DOHH2 (cell line): ENCODE data around the gene NHERF1.

Experiments
- H3F3A ChIP-seq: fragments of 200-600 bp; sonication (generic), shearing (Covaris generic); 2 replicates; pipeline ENCODE4 v1.6.0; 2016; ENCODE audit warnings: antibody characterized with exemption, mild to moderate bottlenecking; ENCODE audit not compliant: control insufficient read depth, insufficient read depth
- H3K27ac ChIP-seq: fragments of 200-600 bp; sonication (generic); 2 replicates; pipeline ENCODE4 v1.5.1; 2014; ENCODE audit warnings: low read depth, mild to moderate bottlenecking, low read length, moderate library complexity
- H3K27me3 ChIP-seq: fragments of 200-600 bp; sonication (generic); 2 replicates; pipeline ENCODE4 v1.6.1; 2014; ENCODE audit warnings: mild to moderate bottlenecking, low read length, mixed read lengths; ENCODE audit not compliant: control insufficient read depth
- H3K36me3 ChIP-seq: fragments of 200-600 bp; sonication (generic); 2 replicates; pipeline ENCODE4 v1.6.1; 2014; ENCODE audit warnings: mild to moderate bottlenecking, low read length, moderate library complexity, mixed read lengths; ENCODE audit not compliant: control insufficient read depth
- H3K4me1 ChIP-seq: fragments of 200-600 bp; sonication (generic); 2 replicates; pipeline ENCODE4 v1.6.1; 2014; ENCODE audit warnings: mild to moderate bottlenecking, low read length, mixed read lengths; ENCODE audit not compliant: control insufficient read depth
- H3K4me2 ChIP-seq: fragments of 200-600 bp; sonication (generic); 2 replicates; pipeline ENCODE4 v1.6.0; 2014; ENCODE audit warnings: mild to moderate bottlenecking, low read length, moderate library complexity
- H3K4me3 ChIP-seq: fragments of 200-600 bp; sonication (generic); 2 replicates; pipeline ENCODE4 v1.5.1; 2014; ENCODE audit warnings: mild to moderate bottlenecking, low read length, mixed read lengths
- H3K79me2 ChIP-seq: fragments of 200-600 bp; sonication (generic); 2 replicates; pipeline ENCODE4 v1.6.1; 2014; ENCODE audit warnings: mild to moderate bottlenecking, low read length, mixed read lengths; ENCODE audit not compliant: control insufficient read depth
- H3K9me2 ChIP-seq: fragments of 200-600 bp; sonication (generic); replicated peaks from 2 replicates; pipeline ENCODE4 v1.6.1; 2014; ENCODE audit warnings: mild to moderate bottlenecking, low read length, mixed read lengths; ENCODE audit not compliant: control insufficient read depth
- H3K9me3 ChIP-seq: fragments of 200-600 bp; sonication (generic); 2 replicates; pipeline ENCODE4 v1.6.1; 2014; ENCODE audit warnings: antibody characterized with exemption, low read length, mixed read lengths; ENCODE audit not compliant: control insufficient read depth, insufficient read depth
- H4K20me1 ChIP-seq: fragments of 200-600 bp; sonication (generic); 2 replicates; pipeline ENCODE4 v1.6.0; 2014; ENCODE audit warnings: low read depth, mild to moderate bottlenecking, antibody characterized with exemption, low read length, moderate library complexity; ENCODE audit not compliant: control insufficient read depth, insufficient read depth
- EZH2phosphoT487 ChIP-seq: fragments of 200-600 bp; sonication (generic); IDR thresholded peaks from 2 replicates; pipeline ENCODE4 v1.6.1; 2017; ENCODE audit warnings: borderline replicate concordance, mild to moderate bottlenecking, antibody characterized with exemption, low read length, moderate library complexity, mixed read lengths
- TF ChIP-seq, protein P1 (sequence below): fragments of 200-600 bp; sonication (generic); IDR thresholded peaks from one replicate; pipeline ENCODE4 v1.5.1; 2014; ENCODE audit warnings: antibody characterized with exemption, mild to moderate bottlenecking, low read depth, low read length; ENCODE audit not compliant: poor library complexity, severe bottlenecking

NHERF1 gene

DNA sequence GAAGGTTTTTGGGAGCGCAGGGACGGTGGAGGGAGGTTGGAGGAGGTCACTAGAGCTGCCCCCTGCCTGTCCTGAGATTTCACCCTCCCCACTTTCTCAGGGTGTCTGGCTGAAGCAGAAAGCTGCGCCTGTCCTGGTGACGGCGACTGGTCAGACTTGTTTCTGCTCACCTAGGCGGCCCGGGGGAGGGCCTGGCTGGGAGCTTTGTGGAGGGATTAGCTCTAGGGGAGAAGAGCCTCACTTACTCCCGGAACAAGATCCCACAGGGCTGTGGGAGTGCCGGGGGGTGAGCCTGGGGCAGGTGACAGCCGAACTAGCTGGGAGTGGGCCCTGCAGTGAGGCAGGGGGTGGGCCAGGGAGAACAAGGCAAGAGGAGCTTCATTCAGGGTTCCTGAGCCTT is 11.5 kb downstream of the NHERF1 start:
- Histone ChIP-seq H3K4me2 (no peak overlapping the region), H3K27ac (no peak overlapping the region)

DNA sequence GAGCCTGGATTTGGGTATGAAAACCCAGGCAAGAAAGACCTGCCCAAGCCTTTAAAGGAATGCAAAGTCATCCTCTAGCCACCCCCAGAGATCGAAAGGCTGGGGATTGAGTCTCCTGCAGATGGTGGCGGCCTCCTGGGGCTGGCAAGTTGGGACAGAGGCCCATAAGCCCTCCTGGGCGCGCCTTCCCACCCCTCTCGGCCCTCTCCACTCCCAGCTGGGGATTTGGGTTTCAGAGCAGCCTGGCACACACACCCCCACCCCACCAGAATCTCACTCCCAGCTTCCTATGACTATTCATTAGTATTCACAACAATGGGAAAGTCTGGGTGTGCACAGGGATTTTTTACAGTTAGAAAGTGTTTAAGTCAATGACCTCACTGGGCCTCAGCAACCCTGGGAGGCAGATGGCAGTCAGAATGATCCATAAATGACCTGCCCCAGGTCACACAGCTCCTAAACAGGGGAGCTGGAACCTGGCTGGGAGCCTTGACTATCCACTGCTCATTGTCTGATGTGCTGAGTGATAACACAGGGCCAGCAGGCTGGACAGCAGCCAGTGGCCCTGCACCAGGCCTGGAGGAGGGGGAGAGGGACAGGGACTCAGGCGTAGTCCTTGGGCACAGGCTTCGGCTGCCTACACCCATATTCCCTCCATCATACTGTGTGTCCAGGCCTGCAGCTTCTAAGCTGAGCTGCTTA is 12.1 kb downstream of the NHERF1 start:
- Histone ChIP-seq H3K4me2 (no peak overlapping the region), H3K9me2 (no peaks in the 10 kb centered on the region), H3K9me3 (no peaks in the 10 kb centered on the region), H3K27ac (no peak overlapping the region), H3K4me1 (peaks cover 28% of the 10 kb centered on the region), H3K4me3 (no peak overlapping the region), H3K36me3 (no peaks in the 10 kb centered on the region), H3K27me3 (no peaks in the 10 kb centered on the region), H4K20me1 (peaks cover 25% of the 10 kb centered on the region; the same call in 1 of the 2 replicates), H3F3A (no peaks in the 10 kb centered on the region), H3K79me2 (peaks cover 45% of the 10 kb centered on the region)
- no peak for TF ChIP-seq EZH2phosphoT487
- TF ChIP-seq, protein P1, sequence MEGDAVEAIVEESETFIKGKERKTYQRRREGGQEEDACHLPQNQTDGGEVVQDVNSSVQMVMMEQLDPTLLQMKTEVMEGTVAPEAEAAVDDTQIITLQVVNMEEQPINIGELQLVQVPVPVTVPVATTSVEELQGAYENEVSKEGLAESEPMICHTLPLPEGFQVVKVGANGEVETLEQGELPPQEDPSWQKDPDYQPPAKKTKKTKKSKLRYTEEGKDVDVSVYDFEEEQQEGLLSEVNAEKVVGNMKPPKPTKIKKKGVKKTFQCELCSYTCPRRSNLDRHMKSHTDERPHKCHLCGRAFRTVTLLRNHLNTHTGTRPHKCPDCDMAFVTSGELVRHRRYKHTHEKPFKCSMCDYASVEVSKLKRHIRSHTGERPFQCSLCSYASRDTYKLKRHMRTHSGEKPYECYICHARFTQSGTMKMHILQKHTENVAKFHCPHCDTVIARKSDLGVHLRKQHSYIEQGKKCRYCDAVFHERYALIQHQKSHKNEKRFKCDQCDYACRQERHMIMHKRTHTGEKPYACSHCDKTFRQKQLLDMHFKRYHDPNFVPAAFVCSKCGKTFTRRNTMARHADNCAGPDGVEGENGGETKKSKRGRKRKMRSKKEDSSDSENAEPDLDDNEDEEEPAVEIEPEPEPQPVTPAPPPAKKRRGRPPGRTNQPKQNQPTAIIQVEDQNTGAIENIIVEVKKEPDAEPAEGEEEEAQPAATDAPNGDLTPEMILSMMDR = no peak

More for the DNA sequence above, 11.5 kb downstream of the NHERF1 start:
- Histone ChIP-seq H3K36me3 (no peaks in the 10 kb centered on the region), H3K4me1 (peaks cover 28% of the 10 kb centered on the region), H3K27me3 (no peaks in the 10 kb centered on the region), H3K79me2 (peaks cover 51% of the 10 kb centered on the region), H3K4me3 (no peak overlapping the region), H3K9me3 (no peaks in the 10 kb centered on the region), H3K9me2 (no peaks in the 10 kb centered on the region), H4K20me1 (peaks cover 29% of the 10 kb centered on the region), H3F3A (no peaks in the 10 kb centered on the region)
- TF ChIP-seq EZH2phosphoT487 = no peak
- TF ChIP-seq, protein P1 = no peak

DNA sequence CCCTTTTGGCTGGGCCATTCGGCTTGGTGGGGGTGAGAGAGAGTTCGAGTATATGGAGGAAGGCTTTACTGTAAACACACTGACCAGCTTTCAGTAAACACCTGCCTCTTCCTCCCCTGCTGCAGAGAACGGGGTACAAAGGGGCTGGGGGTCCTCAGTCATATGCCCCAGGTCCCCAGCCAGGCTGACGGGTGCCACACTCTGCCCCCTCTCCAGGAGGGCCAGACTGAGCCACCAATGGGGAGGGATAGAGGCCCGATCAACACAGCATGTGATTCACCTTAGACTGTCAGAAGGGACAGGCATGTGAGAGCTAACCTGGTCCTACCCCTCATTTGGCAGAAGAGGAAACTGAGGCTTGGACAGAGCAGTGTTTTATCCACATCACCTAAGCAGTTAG is 13.0 kb downstream of the NHERF1 start:
- Histone ChIP-seq H3K4me3 (no peak overlapping the region), H3K27ac (no peak overlapping the region), H3K27me3 (no peaks in the 10 kb centered on the region), H3K4me2 (no peak overlapping the region), H3K9me2 (no peaks in the 10 kb centered on the region), H3K4me1 (peaks cover 28% of the 10 kb centered on the region), H3F3A (no peaks in the 10 kb centered on the region), H3K79me2 (peaks cover 44% of the 10 kb centered on the region), H3K9me3 (no peaks in the 10 kb centered on the region), H3K36me3 (no peaks in the 10 kb centered on the region), H4K20me1 (peaks cover 25% of the 10 kb centered on the region; the same call in 1 of the 2 replicates)
- TF ChIP-seq EZH2phosphoT487 = no peak
- TF ChIP-seq, protein P1 = no peak
